HG02763 (cell line): ENCODE measurements around the gene RIPPLY2.

ENCODE experiments used
- ATAC-seq: cut with Tn5 transposase; IDR thresholded peaks from one replicate; pipeline ENCODE4 v1.9.1; 2021; ENCODE audit warnings: mild to moderate bottlenecking, moderate library complexity; ENCODE audit not compliant: unreplicated experiment

Gene RIPPLY2

GRCh38 chr6:83859410-83860358 lies 6.5 kb downstream of the RIPPLY2 start, which contains the start of gene CYB5R4:
Gene CYB5R4 (plus strand): TSS chr6:83859689. CDS start chr6:83859783, 94 bp downstream.
- peak; percentile 99 for ATAC-seq

- ATAC-seq = no peak
Measured at GRCh38 chr6:83860359-83860755, 7.2 kb downstream of the RIPPLY2 start.

GRCh38 chr6:83860782-83861495 lies 7.8 kb downstream of the RIPPLY2 start:
- no peak for ATAC-seq

GRCh38 chr6:83862776-83863471 lies 9.8 kb downstream of the RIPPLY2 start:
- ATAC-seq = no peak

GRCh38 chr6:83867043-83867442 lies 13.9 kb downstream of the RIPPLY2 start:
- no peak for ATAC-seq

GRCh38 chr6:83867527-83868161 lies 14.5 kb downstream of the RIPPLY2 start:
- no peak for ATAC-seq

- no peak for ATAC-seq
Measured at GRCh38 chr6:83868639-83869038, 15.5 kb downstream of the RIPPLY2 start.

GRCh38 chr6:83870649-83871048 lies 17.5 kb downstream of the RIPPLY2 start:
- ATAC-seq = no peak

- ATAC-seq = no peak
Measured at GRCh38 chr6:83872386-83873118, 19.4 kb downstream of the RIPPLY2 start.

- ATAC-seq = no peak
Measured at GRCh38 chr6:83873869-83874268, 20.7 kb downstream of the RIPPLY2 start.

- no peak for ATAC-seq
Measured at GRCh38 chr6:83875843-83876242, 22.7 kb downstream of the RIPPLY2 start.

- ATAC-seq = no peak
Measured at GRCh38 chr6:83878902-83879644, 25.9 kb downstream of the RIPPLY2 start.

GRCh38 chr6:83879746-83880145 lies 26.6 kb downstream of the RIPPLY2 start:
- no peak for ATAC-seq

- no peak for ATAC-seq
Measured at GRCh38 chr6:83883240-83883639, 30.1 kb downstream of the RIPPLY2 start.

- peak; percentile 80 for ATAC-seq
Measured at GRCh38 chr6:83884523-83884922, 31.4 kb downstream of the RIPPLY2 start.

GRCh38 chr6:83885984-83886383 lies 32.8 kb downstream of the RIPPLY2 start:
- ATAC-seq = no peak

- no peak for ATAC-seq
Measured at GRCh38 chr6:83889621-83890020, 36.5 kb downstream of the RIPPLY2 start.

- no peak for ATAC-seq
Measured at GRCh38 chr6:83890520-83890919, 37.4 kb downstream of the RIPPLY2 start.

GRCh38 chr6:83891586-83891985 lies 38.4 kb downstream of the RIPPLY2 start:
- no peak for ATAC-seq
